Renal pelvis (tissue), 4 donors: Measurements from ENCODE around the gene HUNK. TPM values are rescaled to one million over a fixed set of nuclear protein-coding genes. Genes with fewer than 3 reads are reported as not detected.
"Not testable (repeated sequence)": the region's sequence is repeated elsewhere in the genome, so short reads cannot be mapped to it uniquely, and the experiment has no call there.

ENCODE experiments used
- DNase-seq: peaks from one replicate; pipeline ENCODE4 v3.0.0-alpha.2; 2013
- polyA plus RNA-seq, 3 donors: library from polyadenylated mRNA; unstranded; fragments of 120-200 nt; gene quantifications; one replicate each; pipeline ENCODE4 v1.2.1, GENCODE V29; 2013; ENCODE audit not compliant: insufficient read length in 3 of 3

HUNK gene
- polyA plus RNA-seq, 3 donors: 15.9 to 19.3 (median 18.5) TPM

- no peak for DNase-seq
Observed at GRCh38 chr21:31946231-31946630, 73.4 kb downstream of the HUNK start.

GRCh38 chr21:31946876-31947550 is 74.2 kb downstream of the HUNK start:
- DNase-seq: not testable (repeated sequence)

- no peak for DNase-seq
Observed at GRCh38 chr21:31948676-31949075, 75.9 kb downstream of the HUNK start.

GRCh38 chr21:31952828-31953227 is 80.0 kb downstream of the HUNK start:
- DNase-seq: no peak

- DNase-seq: no peak
Observed at GRCh38 chr21:31957631-31958030, 84.8 kb downstream of the HUNK start.

- DNase-seq: no peak
Observed at GRCh38 chr21:31959881-31960280, 87.1 kb downstream of the HUNK start.

- DNase-seq: no peak
Observed at GRCh38 chr21:31961027-31961426, 88.2 kb downstream of the HUNK start.

GRCh38 chr21:31961704-31962103 is 88.9 kb downstream of the HUNK start:
- no peak for DNase-seq

GRCh38 chr21:31964692-31965091 is 91.9 kb downstream of the HUNK start:
- DNase-seq: no peak

- no peak for DNase-seq
Observed at GRCh38 chr21:31967334-31967733, 94.5 kb downstream of the HUNK start.

GRCh38 chr21:31972622-31973021 is 99.8 kb downstream of the HUNK start:
- no peak for DNase-seq

- no peak for DNase-seq
Observed at GRCh38 chr21:31973402-31973944, 100.7 kb downstream of the HUNK start.

GRCh38 chr21:31974454-31974985 is 101.7 kb downstream of the HUNK start:
- no peak for DNase-seq

- no peak for DNase-seq
Observed at GRCh38 chr21:31975491-31975890, 102.7 kb downstream of the HUNK start.

GRCh38 chr21:31977816-31978215 is 105.0 kb downstream of the HUNK start:
- DNase-seq: no peak

GRCh38 chr21:31983120-31983519 is 110.3 kb downstream of the HUNK start:
- DNase-seq: no peak

- no peak for DNase-seq
Observed at GRCh38 chr21:31983554-31983953, 110.7 kb downstream of the HUNK start.

GRCh38 chr21:31985398-31985797 is 112.6 kb downstream of the HUNK start:
- DNase-seq: no peak

- DNase-seq: no peak
Observed at GRCh38 chr21:31986035-31986856, 113.4 kb downstream of the HUNK start.

GRCh38 chr21:31987696-31988095 is 114.9 kb downstream of the HUNK start:
- DNase-seq: no peak

GRCh38 chr21:31988492-31989290 is 115.9 kb downstream of the HUNK start:
- no peak for DNase-seq
